ENCODE data around the gene PLA2G4E. TPM values are rescaled to one million over a fixed set of nuclear protein-coding genes. Genes with fewer than 3 reads are reported as not detected.

The PLA2G4E gene
- polyA plus RNA-seq, 4 donors, result not detected

DNA sequence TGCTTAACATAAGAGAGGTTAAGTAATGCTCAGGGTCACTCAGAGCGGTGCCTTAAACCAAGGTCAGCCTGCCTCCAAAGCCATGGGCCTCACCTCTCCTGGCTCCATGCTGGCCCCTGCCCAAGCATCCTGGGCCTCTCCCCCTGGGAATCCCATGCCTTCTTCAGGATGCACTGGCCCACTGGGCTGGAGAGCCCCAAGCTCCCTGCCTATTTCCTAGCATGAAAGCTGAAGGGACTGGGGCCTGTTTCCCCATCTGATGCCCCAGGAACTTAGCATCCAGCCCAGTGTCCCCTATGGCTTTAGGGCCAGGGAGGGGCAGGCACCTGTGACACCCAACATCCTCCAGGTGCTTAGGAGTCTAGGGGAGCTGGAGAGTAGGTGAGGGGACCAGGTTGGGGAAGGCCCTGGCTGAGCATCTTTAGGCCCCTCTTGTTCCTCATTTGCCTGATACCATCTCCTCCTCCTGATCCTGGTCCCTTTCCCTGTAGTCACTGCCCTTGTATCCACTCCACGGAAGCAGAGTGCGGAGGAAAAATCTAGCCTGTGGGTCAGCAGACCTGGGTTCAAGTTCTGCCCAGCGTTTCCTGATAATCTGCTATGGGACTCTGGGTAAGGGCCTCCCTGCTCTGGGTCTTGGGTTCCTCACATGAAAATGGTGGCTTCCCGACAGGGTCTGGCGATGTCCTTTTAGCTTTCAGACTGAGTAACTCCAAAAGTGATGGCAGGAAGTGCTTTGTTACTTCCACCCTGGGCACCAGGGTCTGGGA is 77.1 kb downstream of the PLA2G4E start:
- DNase-seq (ENCODE audit: low read depth in 4 of 4, low spot score in 3 of 4), result no peak

DNA sequence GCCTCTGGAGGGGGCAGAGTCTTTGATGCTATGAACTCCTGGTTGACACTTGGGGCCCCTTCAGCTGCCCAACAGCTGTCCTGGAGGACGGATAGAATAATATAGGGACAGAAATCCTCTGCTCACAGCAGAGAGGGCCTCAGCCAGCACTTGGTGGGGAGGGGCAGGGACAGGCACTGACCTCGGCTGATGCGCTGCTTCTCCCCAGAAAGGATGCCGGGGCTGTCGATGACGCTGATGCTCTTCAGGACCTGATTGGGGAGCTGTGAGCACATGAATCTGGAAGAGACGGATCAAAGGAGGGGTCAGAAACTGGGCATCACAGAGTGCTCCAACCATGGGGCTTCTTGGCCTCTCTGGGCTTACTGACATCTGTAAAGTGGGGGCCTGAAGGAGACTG is 78.0 kb downstream of the PLA2G4E start:
- DNase-seq (ENCODE audit: low read depth in 4 of 4, low spot score in 3 of 4), result no peak

- no peak for DNase-seq (ENCODE audit: low read depth in 4 of 4, low spot score in 3 of 4)
Measured at GRCh38 chr15:41941644-41942415, 79.0 kb downstream of the PLA2G4E start.

DNA sequence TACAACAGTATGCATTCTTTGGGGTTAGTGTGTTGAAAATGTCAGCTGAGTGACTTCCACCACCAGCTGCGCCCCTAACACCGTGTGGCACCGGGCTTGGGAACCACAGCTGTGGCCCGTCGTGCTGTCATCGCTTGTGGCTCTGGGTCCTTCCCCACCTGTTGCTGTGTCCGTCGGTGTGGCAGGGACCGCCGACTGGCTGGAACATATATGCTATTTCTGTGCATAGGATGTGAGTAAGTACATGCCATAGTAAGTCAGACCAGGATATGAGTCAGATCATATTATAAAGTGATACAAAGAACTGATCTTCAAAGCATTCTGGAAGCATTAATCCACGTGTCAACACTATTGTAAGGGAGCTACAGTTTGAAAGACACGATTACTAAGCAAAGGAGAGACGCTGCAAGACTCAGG is 80.4 kb downstream of the PLA2G4E start:
- DNase-seq (ENCODE audit: low read depth in 4 of 4, low spot score in 3 of 4), result no peak

DNA sequence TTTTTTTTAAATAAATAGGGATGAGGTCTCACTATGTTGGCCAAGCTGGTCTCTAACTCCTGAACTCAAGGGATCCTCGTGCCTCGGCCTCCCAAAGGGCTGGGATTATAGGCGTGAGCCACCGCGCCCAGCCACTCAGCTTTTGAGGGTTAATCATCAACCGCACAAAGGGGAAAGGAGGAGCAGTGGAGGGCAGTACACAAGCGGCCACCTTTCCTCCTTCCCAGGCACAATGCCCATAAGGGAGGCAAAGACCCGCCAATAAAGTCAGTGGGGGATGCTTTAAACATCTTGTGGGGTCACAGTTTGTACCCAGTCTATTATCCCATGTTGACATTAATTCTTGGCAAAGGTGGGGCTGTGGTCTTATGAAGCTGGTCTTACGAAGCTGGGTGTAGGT is 80.9 kb downstream of the PLA2G4E start:
- DNase-seq (ENCODE audit: low read depth in 4 of 4, low spot score in 3 of 4), result no peak

- DNase-seq (ENCODE audit: low read depth in 4 of 4, low spot score in 3 of 4), result no peak
Measured at GRCh38 chr15:41937568-41937923, 83.3 kb downstream of the PLA2G4E start.

DNA sequence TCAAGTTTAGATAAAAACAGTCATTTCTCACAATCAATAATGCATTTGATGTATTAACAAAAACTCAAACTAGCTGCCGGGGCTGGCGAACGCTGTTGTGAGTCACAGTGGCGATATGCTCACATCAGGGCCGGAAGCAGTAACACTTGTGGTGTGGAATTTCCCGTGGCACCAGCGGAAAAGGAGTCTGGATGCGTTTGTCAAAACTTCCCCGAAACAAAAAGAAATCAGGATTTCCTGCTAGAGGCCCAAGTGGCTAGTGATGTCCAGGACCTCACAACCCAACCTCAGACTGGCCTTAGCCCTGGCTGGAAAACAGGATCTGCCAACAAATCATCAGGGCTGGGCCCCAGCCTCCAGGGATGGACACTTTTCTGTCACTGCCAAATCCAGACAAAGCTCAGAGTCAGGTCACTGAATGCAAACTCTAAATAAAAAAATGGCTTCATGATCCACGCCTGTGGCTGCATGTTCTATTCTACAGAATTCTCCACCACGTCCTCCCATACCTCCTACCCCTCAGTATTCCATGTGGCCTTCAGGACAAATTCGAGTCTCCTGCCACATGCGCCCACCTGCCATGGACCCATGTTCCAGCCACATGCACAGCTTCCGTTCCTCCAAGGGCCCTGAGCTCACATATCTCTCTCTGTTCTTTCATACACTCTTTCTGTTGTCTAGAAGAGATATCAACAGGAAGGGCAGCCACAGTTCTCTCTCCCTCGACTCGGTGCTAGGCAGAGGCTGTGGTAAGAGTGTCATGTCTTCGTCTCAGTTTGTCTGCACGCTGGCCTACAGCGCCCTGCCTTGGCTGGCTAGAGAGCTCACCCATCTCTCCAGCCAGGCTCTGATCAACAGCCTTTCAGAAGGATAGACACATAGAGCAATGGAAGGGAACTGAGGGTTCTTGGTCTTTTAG is 83.9 kb downstream of the PLA2G4E start:
- no peak for DNase-seq (ENCODE audit: low read depth in 4 of 4, low spot score in 3 of 4)

DNA sequence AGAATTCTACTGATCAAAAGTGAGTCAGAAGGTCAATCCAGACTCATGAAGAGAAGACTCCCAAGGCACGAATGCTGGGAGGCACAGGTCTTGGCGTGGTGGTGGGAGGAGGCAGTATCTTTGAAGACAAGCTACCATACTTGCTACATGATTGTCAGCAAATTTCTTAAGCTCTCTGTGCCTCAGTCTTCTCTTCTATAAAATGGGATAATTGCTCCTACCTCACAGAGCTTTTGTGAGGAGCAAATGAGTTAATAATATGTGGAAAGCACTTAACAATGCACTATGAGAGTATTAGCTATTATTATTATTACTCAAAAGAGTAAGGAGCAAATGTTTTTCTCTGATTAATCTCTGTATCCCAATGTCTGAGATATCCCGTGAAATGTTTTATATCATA is 84.7 kb downstream of the PLA2G4E start:
- no peak for DNase-seq (ENCODE audit: low read depth in 4 of 4, low spot score in 3 of 4)

- no peak for DNase-seq (ENCODE audit: low read depth in 4 of 4, low spot score in 3 of 4)
Measured at GRCh38 chr15:41935566-41936020, 85.2 kb downstream of the PLA2G4E start.

GRCh38 chr15:41934843-41935242 is 86.0 kb downstream of the PLA2G4E start:
- DNase-seq (ENCODE audit: low read depth in 4 of 4, low spot score in 3 of 4), result no peak

- DNase-seq (ENCODE audit: low read depth in 4 of 4, low spot score in 3 of 4), result no peak
Measured at GRCh38 chr15:41933771-41934170, 87.1 kb downstream of the PLA2G4E start.

DNA sequence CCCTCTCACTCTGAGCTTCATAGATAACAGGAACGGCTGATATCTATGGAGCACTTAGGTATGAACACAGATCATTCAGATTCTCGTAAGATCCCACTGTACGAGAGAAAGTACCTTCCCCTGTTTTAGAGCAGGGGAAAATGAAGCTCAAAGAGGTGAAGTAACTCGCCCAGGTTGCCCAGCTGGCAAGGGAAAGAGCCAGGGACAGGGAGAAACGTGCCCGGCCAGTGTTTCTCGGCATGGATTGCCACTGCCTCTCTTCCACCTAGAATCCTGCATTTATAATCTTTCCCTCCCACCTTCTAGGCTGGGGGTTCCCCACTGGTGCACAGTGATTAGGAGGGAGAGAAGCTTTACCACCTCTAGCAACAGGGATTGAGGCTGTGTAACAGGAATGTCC is 87.5 kb downstream of the PLA2G4E start:
- DNase-seq (ENCODE audit: low read depth in 4 of 4, low spot score in 3 of 4), result no peak

DNA sequence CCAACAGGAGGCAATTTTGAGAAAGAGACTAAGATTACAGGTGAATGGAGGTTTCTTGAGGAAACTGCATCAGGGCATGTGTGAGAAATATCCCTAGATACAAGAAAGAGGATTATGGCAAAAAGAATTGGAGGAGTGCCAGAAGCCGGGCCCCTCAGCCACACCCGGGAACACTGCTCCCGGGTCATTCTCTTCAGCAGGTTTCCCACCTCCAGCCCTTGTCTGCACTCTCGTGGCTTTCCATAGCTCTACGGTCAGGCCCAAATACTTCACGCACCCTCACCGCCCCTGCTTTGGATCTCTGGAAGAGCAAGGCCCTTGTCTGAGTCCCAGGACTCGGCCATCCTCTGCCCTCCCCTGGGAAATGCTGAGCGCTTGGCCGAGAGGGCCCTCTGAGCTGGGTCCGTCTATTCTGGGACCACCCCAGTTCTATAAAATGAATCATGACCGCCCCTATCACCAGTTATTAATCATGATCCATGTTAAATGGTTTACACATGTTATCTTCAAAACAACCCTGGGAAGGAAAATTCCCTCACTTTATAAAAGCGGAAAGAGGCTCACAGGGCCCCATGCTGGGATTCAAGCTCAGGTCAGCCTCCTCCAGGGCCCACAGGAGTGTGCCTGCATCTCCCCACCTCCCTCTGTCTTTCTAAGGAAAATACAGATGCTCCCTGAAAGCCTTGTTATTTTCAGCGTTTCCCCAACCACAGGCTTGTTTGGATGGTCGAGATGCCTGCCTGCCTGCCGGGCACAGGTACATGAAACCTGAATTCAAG is 88.1 kb downstream of the PLA2G4E start:
- DNase-seq (ENCODE audit: low read depth in 4 of 4, low spot score in 3 of 4), result no peak

- DNase-seq (ENCODE audit: low read depth in 4 of 4, low spot score in 3 of 4), result no peak
Measured at GRCh38 chr15:41932101-41932500, 88.7 kb downstream of the PLA2G4E start.

Other genes with a start within 250 kb of the PLA2G4E start
- gene MAPKBP1, start 246.6 kb downstream of the PLA2G4E start, polyA plus RNA-seq (ENCODE audit: insufficient read length in 4 of 4), result 10 to 100 TPM; 10.1 to 19.1 (median 14.0) TPM
- gene JMJD7, start 192.9 kb downstream of the PLA2G4E start, polyA plus RNA-seq (ENCODE audit: insufficient read length in 4 of 4), result 10 to 100 TPM in 3 of 4 donors, 1 to 10 TPM in 1; 9.1 to 13.3 (median 12.4) TPM
- gene PLA2G4B, start 182.2 kb downstream of the PLA2G4E start, polyA plus RNA-seq (ENCODE audit: insufficient read length in 4 of 4), result 10 to 100 TPM in 2 of 4 donors, 1 to 10 TPM in 2; 8.5 to 21.3 (median 10.3) TPM
- 1 to 10 TPM; 1.3 to 3.6 (median 2.6) TPM for gene SPTBN5, start 127.0 kb downstream of the PLA2G4E start, polyA plus RNA-seq (ENCODE audit: insufficient read length in 4 of 4)
- gene EHD4, start 48.5 kb downstream of the PLA2G4E start, polyA plus RNA-seq (ENCODE audit: insufficient read length in 4 of 4), result 10 to 100 TPM in 3 of 4 donors, 1 to 10 TPM in 1; 8.7 to 20.5 (median 16.4) TPM
- gene PLA2G4D, start 73.5 kb upstream of the PLA2G4E start, polyA plus RNA-seq (ENCODE audit: insufficient read length in 4 of 4), result under 1 TPM in 3 of 4 donors, not detected in 1; 0.04 to 0.18 (median 0.13) TPM
- gene PLA2G4F, start 135.6 kb upstream of the PLA2G4E start, polyA plus RNA-seq (ENCODE audit: insufficient read length in 4 of 4), result 10 to 100 TPM in 3 of 4 donors, under 1 TPM in 1; 0.68 to 36.7 (median 25.1) TPM
- 10 to 100 TPM; 56.1 to 73.5 (median 66.8) TPM for gene VPS39, start 187.3 kb upstream of the PLA2G4E start, polyA plus RNA-seq (ENCODE audit: insufficient read length in 4 of 4)